Endothelial cell of umbilical vein (primary cell): ENCODE measurements around the gene ELMOD3. TPM values are rescaled to one million over a fixed set of nuclear protein-coding genes. Genes with fewer than 3 reads are reported as not detected.

Experiments used
- BruUV-seq: library from RNA; stranded (reverse); fragments of 400-500 nt; replicated peaks from 2 replicates; lab custom pipeline; 2021; lab: Mats Ljungman, UMichigan
- CTCF ChIA-PET: fragments of 300-600, 350-600 bp; sonication (Branson Sonifier 250); formaldehyde crosslinking; loops from one replicate; lab custom pipeline; 2021; ENCODE audit warnings: antibody characterized with exemption, inconsistent platforms; lab: Charles Lee
- POLR2A ChIA-PET: fragments of 300-600, 350-600 bp; sonication (Branson Sonifier 250); formaldehyde crosslinking; loops from one replicate; lab custom pipeline; 2021; ENCODE audit warnings: antibody characterized with exemption, inconsistent platforms; lab: Charles Lee
- DNase-seq: peaks from one replicate; pipeline ENCODE4 v3.0.0-alpha.2; 2011; ENCODE audit warnings: low read depth, low spot score
- FAIRE-seq: peaks from 2 replicates; lab custom pipeline; 2011; peaks lifted over from hg19 to GRCh38; lab: Jason Lieb, UNC
- H2AFZ ChIP-seq: 2 replicates; pipeline ENCODE4 v1.6.0; 2012; ENCODE audit warnings: low read depth, low read length, control low read depth, inconsistent platforms
- H3K27ac ChIP-seq: 2 replicates; pipeline ENCODE4 v1.5.1; 2011; ENCODE audit warnings: low read depth, mild to moderate bottlenecking, control low read depth, low read length, moderate library complexity; ENCODE audit not compliant: insufficient read depth
- H3K27me3 ChIP-seq, 2 experiments: 2 replicates each; pipeline versions ENCODE4 v1.6.0 to v1.6.1; 2011; ENCODE audit warnings: low read length in 2 of 2, mixed read lengths in 1 of 2; ENCODE audit not compliant: control insufficient read depth in 2 of 2, insufficient read depth in 2 of 2
- H3K36me3 ChIP-seq, 2 experiments: 2 replicates in 1 of 2; 3 replicates in 1 of 2; pipeline ENCODE4 v1.5.1; 2011; ENCODE audit warnings: low read length in 2 of 2, mild to moderate bottlenecking in 1 of 2, moderate library complexity in 1 of 2; ENCODE audit not compliant: control insufficient read depth in 2 of 2, insufficient read depth in 2 of 2; ENCODE audit errors: extremely low read depth in 1 of 2
- H3K4me1 ChIP-seq: 3 replicates; pipeline ENCODE4 v1.5.1; 2011; ENCODE audit warnings: mild to moderate bottlenecking, low read length; ENCODE audit not compliant: control insufficient read depth, insufficient read depth; ENCODE audit errors: extremely low read depth
- H3K4me2 ChIP-seq: 2 replicates; pipeline ENCODE4 v1.6.1; 2011; ENCODE audit warnings: low read length, control low read depth, mixed read lengths; ENCODE audit not compliant: insufficient read depth
- H3K4me3 ChIP-seq, 3 experiments: fragments of 200-600 bp in 1 of 3; sonication (generic), shearing (Covaris generic) in 1 of 3; replicated peaks in 1 of 3; 2 replicates each; pipeline ENCODE4 v1.5.1; 2011 to 2016; ENCODE audit warnings: control low read depth in 3 of 3, low read length in 3 of 3, mild to moderate bottlenecking in 2 of 3, inconsistent platforms in 1 of 3, low read depth in 1 of 3, moderate library complexity in 1 of 3; ENCODE audit not compliant: insufficient read depth in 1 of 3
- H3K79me2 ChIP-seq: 2 replicates; pipeline ENCODE4 v1.6.0; 2012; ENCODE audit warnings: low read length, inconsistent platforms; ENCODE audit not compliant: control insufficient read depth, insufficient read depth
- H3K9ac ChIP-seq: replicated peaks from 2 replicates; pipeline ENCODE3; 2011; ENCODE audit warnings: low read length, control low read depth; ENCODE audit not compliant: insufficient read depth; ENCODE audit errors: extremely low read depth
- H3K9me1 ChIP-seq: replicated peaks from 3 replicates; pipeline ENCODE4 v1.6.0; 2011; ENCODE audit warnings: mild to moderate bottlenecking, low read length; ENCODE audit not compliant: control insufficient read depth, insufficient read depth; ENCODE audit errors: extremely low read depth
- H3K9me3 ChIP-seq: replicated peaks from 2 replicates; pipeline ENCODE4 v1.5.1; 2012; ENCODE audit warnings: low read length, inconsistent platforms; ENCODE audit not compliant: control insufficient read depth, insufficient read depth
- H4K20me1 ChIP-seq: replicated peaks from 2 replicates; pipeline ENCODE3; 2011; ENCODE audit warnings: mild to moderate bottlenecking, low read length; ENCODE audit not compliant: control insufficient read depth, insufficient read depth; ENCODE audit errors: extremely low read depth
- EZH2 ChIP-seq: IDR thresholded peaks from 2 replicates; pipeline ENCODE4 v1.6.1; 2012; ENCODE audit warnings: borderline replicate concordance, low read depth, mild to moderate bottlenecking, moderate library complexity, low read length, inconsistent platforms; ENCODE audit not compliant: severe bottlenecking
- FOS ChIP-seq: IDR thresholded peaks from 2 replicates; pipeline ENCODE4 v1.6.1; 2011; ENCODE audit warnings: mild to moderate bottlenecking, low read length, moderate library complexity, borderline replicate concordance; ENCODE audit not compliant: insufficient read depth
- GATA2 ChIP-seq: IDR thresholded peaks from 2 replicates; pipeline ENCODE4 v1.7.0; 2011; ENCODE audit warnings: low read depth, mild to moderate bottlenecking, moderate library complexity, mixed read lengths, low read length; ENCODE audit not compliant: insufficient read length, insufficient read depth
- JUN ChIP-seq: IDR thresholded peaks from 2 replicates; pipeline ENCODE4 v1.6.1; 2011; ENCODE audit warnings: borderline replicate concordance, low read depth; ENCODE audit not compliant: insufficient read length, insufficient read depth
- MAX ChIP-seq: IDR thresholded peaks from 2 replicates; pipeline ENCODE4 v1.6.1; 2011; ENCODE audit not compliant: insufficient read depth, insufficient read length
- MYC ChIP-seq: IDR thresholded peaks from one replicate; pipeline ENCODE4 v1.6.1; 2011; ENCODE audit warnings: mild to moderate bottlenecking, low read depth, low read length
- POLR2A ChIP-seq: IDR thresholded peaks from 2 replicates; pipeline ENCODE4 v1.6.1; 2012; ENCODE audit warnings: low read depth, mild to moderate bottlenecking, control low read depth, low read length
- POLR2AphosphoS5 ChIP-seq: IDR thresholded peaks from 2 replicates; pipeline ENCODE4 v1.6.1; 2012; ENCODE audit warnings: low read depth, mild to moderate bottlenecking, control low read depth, low read length, moderate library complexity; ENCODE audit not compliant: insufficient read depth
- dilution Hi-C: fragments of 300-500 bp; cut with MboI; formaldehyde crosslinking; loops from one replicate; pipeline ENCODE4 v1.15.0; 2019; ENCODE audit warnings: low sequenced_read_pairs; ENCODE audit not compliant: extremely low pct_ligation_motif_present
- intact Hi-C: fragments of 100-400 bp; cut with micrococcal nuclease; formaldehyde crosslinking; loops from one replicate; pipeline ENCODE4 v1.10.0; 2022
- polyA plus RNA-seq, 4 experiments: library from polyadenylated mRNA; depleted of rRNA in 3 of 4; stranded (reverse) in 3 of 4; unstranded in 1 of 4; fragments of >200 nt; gene quantifications; 2 replicates each; pipeline versions ENCODE4 v1.2.1 to v1.2.3, GENCODE V29; 2011 to 2012; ENCODE audit warnings: missing spikeins in 1 of 4
- total RNA-seq: library from RNA; stranded (reverse); gene quantifications from 2 replicates; pipeline ENCODE4 v1.2.3, GENCODE V29; 2021
- TF ChIP-seq, protein P1 (sequence below), 2 donors: IDR thresholded peaks; 1 replicate in 1 of 2; 2 replicates in 1 of 2; pipeline ENCODE4 v1.5.1; 2011; ENCODE audit warnings: low read length in 2 of 2, mild to moderate bottlenecking in 2 of 2, moderate library complexity in 2 of 2, control low read depth in 1 of 2, inconsistent platforms in 1 of 2, low read depth in 1 of 2; ENCODE audit not compliant: insufficient read depth in 1 of 2; ENCODE audit errors: extremely low read depth in 1 of 2

Gene ELMOD3
- total and polyA plus RNA-seq, 2 donors (not counting 3 experiments of a cell fraction or from before 2014, with no cell fraction given) = 12.3 to 22.0 TPM

- intact Hi-C loops (no loop called here), dilution Hi-C loops (no loop called here)
- Histone ChIP-seq H3K4me2 (no peak overlapping the region), H3K4me3 (no peak overlapping the region), H3K9me3 (no peaks in the 10 kb centered on the region), H3K36me3 (no peaks in the 10 kb centered on the region), H3K79me2 (no peaks in the 10 kb centered on the region), H4K20me1 (no peaks in the 10 kb centered on the region), H3K4me1 (no peaks in the 10 kb centered on the region), H2AFZ (no peak overlapping the region), H3K9me1 (no peaks in the 10 kb centered on the region), H3K27me3 (no peaks in the 10 kb centered on the region), H3K9ac (no peak overlapping the region), H3K27ac (no peak overlapping the region)
- FAIRE-seq (no peak), DNase-seq (no peak)
- ChIA-PET CTCF (interaction anchor here (0.7 to 4.6 kb wide), 4 partner anchors 74 to 122 kb away, joined by 3 to 19 read pairs (median 3); partner anchors contain the start of gene MAT2A), POLR2A (interaction anchor here (1.9 kb wide), 1 partner anchor 108 kb away, joined by 12 read pairs; the partner anchor contains the start of gene MAT2A)
- TF ChIP-seq GATA2 (no peak), POLR2AphosphoS5 (no peak), EZH2 (no peak), FOS (no peak), MAX (no peak), JUN (no peak), MYC (no peak), POLR2A (no peak)
- TF ChIP-seq, protein P1, sequence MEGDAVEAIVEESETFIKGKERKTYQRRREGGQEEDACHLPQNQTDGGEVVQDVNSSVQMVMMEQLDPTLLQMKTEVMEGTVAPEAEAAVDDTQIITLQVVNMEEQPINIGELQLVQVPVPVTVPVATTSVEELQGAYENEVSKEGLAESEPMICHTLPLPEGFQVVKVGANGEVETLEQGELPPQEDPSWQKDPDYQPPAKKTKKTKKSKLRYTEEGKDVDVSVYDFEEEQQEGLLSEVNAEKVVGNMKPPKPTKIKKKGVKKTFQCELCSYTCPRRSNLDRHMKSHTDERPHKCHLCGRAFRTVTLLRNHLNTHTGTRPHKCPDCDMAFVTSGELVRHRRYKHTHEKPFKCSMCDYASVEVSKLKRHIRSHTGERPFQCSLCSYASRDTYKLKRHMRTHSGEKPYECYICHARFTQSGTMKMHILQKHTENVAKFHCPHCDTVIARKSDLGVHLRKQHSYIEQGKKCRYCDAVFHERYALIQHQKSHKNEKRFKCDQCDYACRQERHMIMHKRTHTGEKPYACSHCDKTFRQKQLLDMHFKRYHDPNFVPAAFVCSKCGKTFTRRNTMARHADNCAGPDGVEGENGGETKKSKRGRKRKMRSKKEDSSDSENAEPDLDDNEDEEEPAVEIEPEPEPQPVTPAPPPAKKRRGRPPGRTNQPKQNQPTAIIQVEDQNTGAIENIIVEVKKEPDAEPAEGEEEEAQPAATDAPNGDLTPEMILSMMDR (IDR thresholded peaks at IDR 0.05; ENCODE audit: extremely low read depth in 1 of 2, insufficient read depth in 1 of 2, low read depth in 1 of 2, low read length in 2 of 2) = no peak
- no TSS peak for BruUV-seq
These were observed 76.4 kb downstream of the ELMOD3 start for GRCh38 chr2:85430752-85431569.
